WTC11 (cell line): ENCODE measurements around the gene IFI27. TPM values are rescaled to one million over a fixed set of nuclear protein-coding genes. Genes with fewer than 3 reads are reported as not detected.

Experiments used
- ATAC-seq: fragments of 200-7000 bp; cut with Tn5 transposase; 2 replicates; pipeline ENCODE4 v1.10.0; 2021; ENCODE audit warnings: mild to moderate bottlenecking, moderate library complexity
- CTCF ChIA-PET: fragments of 300-600 bp; sonication (Branson Sonifier 250); formaldehyde crosslinking; loops from one replicate; lab custom pipeline; 2021; ENCODE audit warnings: antibody characterized with exemption; lab: Charles Lee
- POLR2A ChIA-PET: fragments of 350-600 bp; sonication (Branson Sonifier 250); formaldehyde crosslinking; loops from one replicate; lab custom pipeline; 2021; ENCODE audit warnings: antibody characterized with exemption; lab: Charles Lee
- DNase-seq: peaks from one replicate; pipeline ENCODE4 v3.0.0; 2021; ENCODE audit warnings: low spot score
- H3K27ac Mint-ChIP-seq: 2 replicates; pipeline ENCODE4 v1.8.0; 2021; ENCODE audit warnings: mixed read lengths
- H3K27me3 Mint-ChIP-seq: 2 replicates; pipeline ENCODE4 v1.8.0; 2021; ENCODE audit warnings: low read depth, mild to moderate bottlenecking, moderate library complexity, mixed read lengths
- H3K36me3 Mint-ChIP-seq: 2 replicates; pipeline ENCODE4 v1.8.0; 2021; ENCODE audit warnings: mixed read lengths
- H3K4me1 Mint-ChIP-seq: 2 replicates; pipeline ENCODE4 v1.8.0; 2022; ENCODE audit warnings: mixed read lengths
- H3K4me3 Mint-ChIP-seq: 2 replicates; pipeline ENCODE4 v1.8.0; 2021; ENCODE audit warnings: mild to moderate bottlenecking, moderate library complexity, mixed read lengths
- H3K9me3 Mint-ChIP-seq: 2 replicates; pipeline ENCODE4 v1.8.0; 2021; ENCODE audit warnings: mixed read lengths
- AR ChIP-seq: fragments of 250-450 bp; sonication (Bioruptor Pico); IDR thresholded peaks from 2 replicates; pipeline ENCODE4 v1.9.0; 2021; ENCODE audit warnings: mild to moderate bottlenecking
- CBFB ChIP-seq: sonication (generic); formaldehyde crosslinking; IDR thresholded peaks from 2 replicates; pipeline ENCODE4 v1.8.1; 2022; ENCODE audit warnings: mild to moderate bottlenecking, low read depth, missing genetic modification reagents
- ELF4 ChIP-seq: sonication (generic); formaldehyde crosslinking; IDR thresholded peaks from 2 replicates; pipeline ENCODE4 v1.8.1; 2022; ENCODE audit warnings: low read depth, mild to moderate bottlenecking, moderate library complexity, missing genetic modification reagents
- ESRRA ChIP-seq: sonication (generic); formaldehyde crosslinking; IDR thresholded peaks from 2 replicates; pipeline ENCODE4 v1.8.1; 2022; ENCODE audit warnings: mild to moderate bottlenecking, missing genetic modification reagents, borderline replicate concordance
- ETV6 ChIP-seq: sonication (generic); formaldehyde crosslinking; IDR thresholded peaks from 2 replicates; pipeline ENCODE4 v1.8.1; 2022; ENCODE audit warnings: mild to moderate bottlenecking, missing genetic modification reagents
- FOXJ3 ChIP-seq: sonication (generic); formaldehyde crosslinking; IDR thresholded peaks from 2 replicates; pipeline ENCODE4 v1.9.0; 2021; ENCODE audit warnings: missing genetic modification reagents, mild to moderate bottlenecking, borderline replicate concordance
- GRHL2 ChIP-seq: fragments of 250-450 bp; sonication (Bioruptor Pico); IDR thresholded peaks from 2 replicates; pipeline ENCODE4 v1.8.0; 2022; ENCODE audit warnings: mild to moderate bottlenecking, moderate library complexity; ENCODE audit not compliant: insufficient replicate concordance, severe bottlenecking
- GTF2I ChIP-seq: fragments of 250-450 bp; sonication (Bioruptor Pico); conservative IDR thresholded peaks from 2 replicates; pipeline ENCODE4 v1.4.0; 2021; ENCODE audit warnings: mild to moderate bottlenecking
- IRF1 ChIP-seq: sonication (generic); formaldehyde crosslinking; IDR thresholded peaks from 2 replicates; pipeline ENCODE4 v1.8.0; 2023; ENCODE audit warnings: missing genetic modification reagents
- NFYB ChIP-seq: sonication (generic); formaldehyde crosslinking; conservative IDR thresholded peaks from 2 replicates; pipeline ENCODE4 v1.8.0; 2022; ENCODE audit warnings: low read depth, missing genetic modification reagents
- NR2C2 ChIP-seq: sonication (generic); formaldehyde crosslinking; IDR thresholded peaks from 2 replicates; pipeline ENCODE4 v1.8.0; 2022; ENCODE audit warnings: mild to moderate bottlenecking, missing genetic modification reagents
- OVOL2 ChIP-seq: fragments of 250-450 bp; sonication (Bioruptor Pico); IDR thresholded peaks from 2 replicates; pipeline ENCODE4 v1.9.0; 2021; ENCODE audit warnings: mild to moderate bottlenecking, borderline replicate concordance
- PRRX2 ChIP-seq: fragments of 250-450 bp; sonication (Bioruptor Pico); IDR thresholded peaks from 2 replicates; pipeline ENCODE4 v1.8.0; 2021; ENCODE audit warnings: mild to moderate bottlenecking
- STAT6 ChIP-seq: sonication (generic); formaldehyde crosslinking; conservative IDR thresholded peaks from 2 replicates; pipeline ENCODE4 v1.8.1; 2023; ENCODE audit warnings: mild to moderate bottlenecking, low read depth, missing genetic modification reagents, moderate library complexity
- USF2 ChIP-seq: sonication (generic); formaldehyde crosslinking; IDR thresholded peaks from 2 replicates; pipeline ENCODE4 v1.8.1; 2023; ENCODE audit warnings: mild to moderate bottlenecking, missing genetic modification reagents, moderate library complexity
- ZBTB43 ChIP-seq: sonication (generic); formaldehyde crosslinking; IDR thresholded peaks from 2 replicates; pipeline ENCODE4 v1.8.1; 2023; ENCODE audit warnings: mild to moderate bottlenecking, missing genetic modification reagents
- ZNF121 ChIP-seq: sonication (generic); formaldehyde crosslinking; IDR thresholded peaks from 2 replicates; pipeline ENCODE4 v1.8.0; 2023; ENCODE audit warnings: missing genetic modification reagents
- ZNF263 ChIP-seq: sonication (generic); formaldehyde crosslinking; IDR thresholded peaks from 2 replicates; pipeline ENCODE4 v1.8.1; 2022; ENCODE audit warnings: low read depth, mild to moderate bottlenecking, moderate library complexity, missing genetic modification reagents
- ZNF416 ChIP-seq: fragments of 250-450 bp; sonication (Bioruptor Pico); IDR thresholded peaks from 2 replicates; pipeline ENCODE4 v1.9.0; 2021; ENCODE audit warnings: mild to moderate bottlenecking, inconsistent platforms
- ZNF512 ChIP-seq: sonication (generic); formaldehyde crosslinking; IDR thresholded peaks from 2 replicates; pipeline ENCODE4 v1.8.1; 2022; ENCODE audit warnings: missing genetic modification reagents, borderline replicate concordance
- ZSCAN18 ChIP-seq: fragments of 250-450 bp; sonication (Bioruptor Pico); IDR thresholded peaks from 2 replicates; pipeline ENCODE4 v2.1.2; 2022; ENCODE audit warnings: mild to moderate bottlenecking, moderate library complexity
- total RNA-seq: library from RNA; stranded (reverse); gene quantifications from 3 replicates; pipeline ENCODE4 v1.2.3, GENCODE V29; 2021

Gene IFI27
- total RNA-seq, 1 experiment from 2014 or later: 1.8 TPM

- ChIA-PET CTCF (interaction anchor here (2.0 to 2.6 kb wide), 2 partner anchors 16 to 19 kb away, joined by 8 to 9 read pairs; partner anchors contain the start of gene IFI27L2), POLR2A (no interaction called here)
- no peak for TF ChIP-seq ZNF512 (CRISPR knock-in tag)
- no peak for TF ChIP-seq IRF1 (CRISPR knock-in tag)
- no peak for TF ChIP-seq OVOL2 (CRISPR knock-in tag)
- TF ChIP-seq GRHL2 (CRISPR knock-in tag): no peak
- no peak for TF ChIP-seq NFYB
- TF ChIP-seq ELF4 (CRISPR knock-in tag): no peak
- no peak for TF ChIP-seq FOXJ3
- TF ChIP-seq AR (CRISPR knock-in tag): no peak
- no peak for TF ChIP-seq NR2C2 (CRISPR knock-in tag)
- no peak for TF ChIP-seq USF2 (CRISPR knock-in tag)
- TF ChIP-seq STAT6: no peak
- TF ChIP-seq ETV6 (CRISPR knock-in tag): no peak
- DNase-seq (no peak), ATAC-seq (no peak)
- H3K9me3 Mint-ChIP-seq: no peaks in the 10 kb centered on the region
- no peak overlapping the region for H3K27ac Mint-ChIP-seq
- no peak overlapping the region for H3K4me3 Mint-ChIP-seq
- H3K4me1 Mint-ChIP-seq: peaks cover 14% of the 10 kb centered on the region; the same call in 1 of the 2 replicates
- peaks cover 2% of the 10 kb centered on the region; the same call in 1 of the 2 replicates for H3K27me3 Mint-ChIP-seq
- no peaks in the 10 kb centered on the region for H3K36me3 Mint-ChIP-seq
These were observed 3.0 kb downstream of the IFI27 start for GRCh38 chr14:94113490-94113889.

- DNase-seq (no peak), ATAC-seq (no peak)
- ChIA-PET POLR2A (no interaction called here), CTCF (interaction anchor here (1.5 to 2.6 kb wide), 3 partner anchors 15 to 78 kb away, joined by 4 to 9 read pairs (median 8); partner anchors contain the start of gene IFI27L2)
- Mint-ChIP-seq H3K27me3 (peaks cover 2% of the 10 kb centered on the region), H3K9me3 (no peaks in the 10 kb centered on the region), H3K4me3 (no peak overlapping the region), H3K36me3 (no peaks in the 10 kb centered on the region), H3K27ac (no peak overlapping the region), H3K4me1 (peaks cover 14% of the 10 kb centered on the region; the same call in 1 of the 2 replicates)
- no peak for TF ChIP-seq ZNF416 (CRISPR knock-in tag)
- no peak for TF ChIP-seq ZSCAN18 (CRISPR knock-in tag)
- TF ChIP-seq ZBTB43 (CRISPR knock-in tag): no peak
- no peak for TF ChIP-seq ESRRA
- TF ChIP-seq GTF2I: no peak
- no peak for TF ChIP-seq ZNF121 (CRISPR knock-in tag)
- TF ChIP-seq CBFB (CRISPR knock-in tag): no peak
- TF ChIP-seq PRRX2 (CRISPR knock-in tag): no peak
- no peak for TF ChIP-seq ZNF263 (CRISPR knock-in tag)
These were observed 3.5 kb downstream of the IFI27 start for GRCh38 chr14:94113908-94114588.
